GM18508 (cell line): ENCODE results near the gene SOBP.
"Not testable (repeated sequence)": the region's sequence is repeated elsewhere in the genome, so short reads cannot be mapped to it uniquely, and the experiment has no call there.

ENCODE experiments used
- ATAC-seq: cut with Tn5 transposase; IDR thresholded peaks from one replicate; pipeline ENCODE4 v1.9.1; 2021; ENCODE audit warnings: moderate number of reproducible peaks; ENCODE audit not compliant: insufficient read depth, unreplicated experiment

The SOBP gene

DNA sequence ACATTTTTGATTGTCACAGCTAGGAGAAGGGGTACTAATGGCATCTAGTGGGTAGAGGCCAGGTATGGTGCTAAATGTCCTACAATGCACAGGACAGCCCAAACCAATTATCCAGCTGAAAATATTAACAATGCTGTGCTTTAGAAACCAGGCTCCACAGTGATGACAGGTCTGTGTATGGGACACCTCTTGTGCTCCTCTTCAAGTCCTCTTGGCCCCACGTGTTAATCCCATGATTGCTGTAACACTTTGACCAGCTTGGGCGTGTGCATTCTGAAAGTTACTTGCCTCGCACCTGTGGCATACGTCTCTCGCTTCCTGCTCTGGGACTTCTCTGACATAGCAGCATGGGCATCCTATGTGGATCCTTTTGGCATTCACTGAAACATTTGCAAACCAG lies 29.3 kb downstream of the SOBP start:
- ATAC-seq = not testable (repeated sequence)

DNA sequence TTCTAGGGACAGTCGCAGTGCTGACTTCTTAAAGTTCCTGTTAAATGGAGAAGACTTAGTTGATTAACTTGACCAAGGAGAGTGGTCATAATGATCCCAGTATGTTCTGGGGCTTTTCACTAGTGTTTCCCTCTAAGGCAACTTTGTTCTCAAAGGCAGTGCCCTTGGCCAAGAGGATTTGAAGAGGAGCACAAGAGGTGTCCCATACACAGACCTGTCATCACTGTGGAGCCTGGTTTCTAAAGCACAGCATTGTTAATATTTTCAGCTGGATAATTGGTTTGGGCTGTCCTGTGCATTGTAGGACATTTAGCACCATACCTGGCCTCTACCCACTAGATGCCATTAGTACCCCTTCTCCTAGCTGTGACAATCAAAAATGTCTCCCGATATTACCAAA lies 30.8 kb downstream of the SOBP start:
- ATAC-seq = not testable (repeated sequence)

DNA sequence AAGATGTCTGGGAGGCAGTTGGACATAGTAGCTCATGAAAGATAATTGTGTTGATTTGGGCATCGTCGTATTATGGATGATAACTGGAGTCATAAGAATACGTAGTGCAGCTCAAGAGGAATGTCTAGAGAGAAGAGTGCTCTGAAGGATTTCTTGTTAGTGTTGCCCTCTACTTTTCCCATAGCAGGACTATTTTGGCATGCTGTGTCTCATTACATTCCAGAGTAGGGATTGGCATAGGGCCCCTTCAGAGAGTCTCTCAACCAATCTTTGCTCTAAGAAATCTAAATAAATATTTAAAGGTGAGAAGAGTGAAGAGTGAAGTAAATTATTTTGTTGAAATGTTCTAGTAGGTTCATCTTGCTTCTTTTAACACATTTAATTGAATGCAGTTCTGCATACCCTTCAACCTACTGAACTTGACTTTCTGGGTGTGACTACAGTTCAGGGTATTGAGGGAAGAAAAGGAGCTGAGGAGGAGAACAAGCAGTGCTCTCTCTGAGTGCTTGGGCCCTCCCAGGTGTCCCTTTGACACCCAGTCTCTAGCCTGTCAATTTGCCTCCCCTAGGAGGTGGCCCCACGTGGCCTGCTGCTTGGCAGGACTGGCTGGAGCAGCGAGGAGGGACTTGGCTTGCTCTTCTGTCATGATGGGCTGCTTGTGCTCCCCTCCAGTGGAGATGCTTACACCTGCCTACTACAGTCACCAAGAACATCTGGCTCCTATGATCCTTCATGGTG lies 33.3 kb downstream of the SOBP start:
- ATAC-seq = no peak

DNA sequence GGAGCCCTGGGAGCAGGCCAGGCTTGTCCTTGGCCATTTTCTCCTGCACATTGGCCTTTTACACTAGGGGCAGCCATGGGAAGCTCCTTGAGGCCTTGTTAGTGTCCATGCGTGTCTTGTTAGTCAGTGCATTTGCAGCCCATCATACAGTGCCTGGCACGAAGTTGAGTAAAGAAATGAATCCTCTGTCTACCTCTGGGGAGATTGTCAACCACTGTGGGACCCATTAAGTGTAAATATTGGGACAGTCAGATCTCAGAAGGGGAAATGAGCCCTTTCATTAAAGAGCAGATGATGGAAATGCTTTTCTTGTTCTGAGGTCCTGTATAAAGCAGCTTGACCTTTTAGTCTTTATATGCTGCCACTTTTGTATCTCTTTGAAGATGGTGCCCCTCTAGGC lies 33.9 kb downstream of the SOBP start:
- ATAC-seq = no peak

DNA sequence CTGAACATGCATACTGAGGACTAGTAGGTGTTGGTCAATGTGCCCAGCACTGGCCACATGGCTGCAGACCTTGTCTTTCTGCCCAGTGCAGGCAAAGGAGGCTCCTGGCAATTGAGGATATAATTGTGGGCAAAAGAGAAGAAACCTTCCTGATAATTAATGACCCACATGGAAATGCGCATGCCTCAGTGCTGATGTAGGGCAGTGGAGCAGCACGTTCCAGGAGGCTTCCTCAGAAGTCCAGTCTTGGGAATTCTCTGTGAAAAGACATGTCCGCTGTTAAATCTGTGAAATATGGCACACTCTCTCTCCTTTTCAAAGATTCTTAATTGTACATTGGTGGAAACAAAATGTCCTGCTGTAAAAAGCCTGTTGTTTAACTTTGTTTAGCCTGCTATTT lies 34.7 kb downstream of the SOBP start:
- no peak for ATAC-seq

DNA sequence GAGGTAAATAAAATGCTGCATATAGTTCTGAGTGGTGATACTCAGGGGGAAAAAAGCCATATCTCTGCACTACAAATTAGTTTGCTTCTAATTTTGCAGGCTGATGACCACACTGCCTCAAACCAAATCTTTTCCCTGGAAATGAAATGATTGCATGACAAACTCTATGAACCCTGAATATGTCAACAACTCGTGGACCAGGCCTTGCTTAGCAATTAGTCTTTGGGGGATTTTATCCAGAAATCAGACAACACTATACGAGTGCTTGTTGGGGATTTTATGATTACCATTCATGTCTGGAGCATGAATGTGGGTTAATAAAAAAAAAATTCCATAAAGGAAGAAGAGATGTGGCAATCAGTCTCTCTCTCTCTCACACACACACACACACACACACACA lies 42.0 kb downstream of the SOBP start:
- no peak for ATAC-seq

DNA sequence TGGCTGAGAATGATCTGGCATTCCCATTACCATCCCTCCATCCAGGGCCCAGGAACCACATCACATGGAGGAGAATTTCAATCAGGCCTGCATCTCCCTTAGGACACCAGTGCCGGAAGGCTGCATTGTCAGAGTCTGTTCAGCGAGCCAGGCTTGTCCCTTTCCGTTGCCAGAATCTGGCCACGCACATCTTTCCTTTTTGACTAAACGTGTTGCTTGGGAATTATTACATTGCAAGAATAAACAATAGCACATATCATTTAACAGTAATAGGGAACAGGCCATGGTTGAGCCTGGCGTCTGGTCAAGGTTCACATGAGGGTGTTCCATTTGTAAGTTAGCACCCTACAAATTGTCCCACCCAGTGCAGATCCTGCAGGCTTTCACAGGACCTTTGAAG lies 42.8 kb downstream of the SOBP start:
- no peak for ATAC-seq

DNA sequence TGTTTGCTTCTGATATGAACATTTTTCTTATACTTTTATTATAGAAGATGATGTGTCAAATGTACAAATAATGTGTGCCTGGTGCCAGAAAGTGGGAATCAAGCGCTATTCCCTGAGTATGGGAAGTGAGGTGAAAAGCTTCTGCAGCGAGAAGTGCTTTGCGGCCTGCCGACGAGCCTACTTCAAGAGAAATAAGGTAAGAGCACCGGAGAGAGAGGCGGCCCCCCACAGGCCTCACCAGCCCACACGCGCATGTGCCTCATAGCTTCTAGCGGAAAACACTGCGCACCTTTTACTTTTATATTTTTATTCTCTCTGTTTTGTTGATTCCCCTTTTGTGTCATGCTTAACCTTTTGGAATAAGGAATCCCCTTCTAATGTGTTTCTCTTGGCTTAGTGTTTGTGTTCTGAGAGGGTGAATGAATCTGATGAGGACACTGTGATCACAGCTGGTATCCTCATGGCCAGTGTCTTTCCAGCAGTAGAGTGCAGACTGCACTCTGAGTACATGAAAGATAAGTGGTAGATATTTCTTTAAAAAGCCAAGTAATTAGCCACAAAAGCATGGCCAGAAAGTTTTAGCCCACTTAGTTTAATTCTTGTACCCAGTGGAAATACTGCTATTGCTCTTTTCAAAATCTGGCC lies 43.6 kb downstream of the SOBP start:
- ATAC-seq = no peak

- ATAC-seq = no peak
Observed at GRCh38 chr6:107534571-107535141, 44.7 kb downstream of the SOBP start.

DNA sequence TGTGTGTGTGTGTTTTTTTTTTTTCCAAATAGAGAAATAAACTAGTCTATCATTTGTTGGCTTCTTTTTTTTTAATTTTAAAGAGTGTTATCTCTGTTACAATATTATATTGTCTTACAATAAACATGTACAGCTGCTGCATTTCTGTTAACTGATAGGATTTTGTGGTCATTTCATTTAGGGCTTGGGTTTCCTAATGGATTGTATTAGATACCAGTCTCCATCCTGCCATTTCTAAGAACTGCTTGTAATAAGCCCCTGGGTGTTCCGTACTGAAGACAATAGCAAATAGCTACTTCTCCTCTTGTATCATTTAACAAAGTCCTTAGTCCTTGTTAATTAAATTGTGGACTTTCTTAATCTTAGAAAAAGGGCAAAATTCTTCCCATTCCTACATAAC lies 45.7 kb downstream of the SOBP start:
- no peak for ATAC-seq

- ATAC-seq = no peak
Observed at GRCh38 chr6:107536180-107536961, 46.5 kb downstream of the SOBP start.

DNA sequence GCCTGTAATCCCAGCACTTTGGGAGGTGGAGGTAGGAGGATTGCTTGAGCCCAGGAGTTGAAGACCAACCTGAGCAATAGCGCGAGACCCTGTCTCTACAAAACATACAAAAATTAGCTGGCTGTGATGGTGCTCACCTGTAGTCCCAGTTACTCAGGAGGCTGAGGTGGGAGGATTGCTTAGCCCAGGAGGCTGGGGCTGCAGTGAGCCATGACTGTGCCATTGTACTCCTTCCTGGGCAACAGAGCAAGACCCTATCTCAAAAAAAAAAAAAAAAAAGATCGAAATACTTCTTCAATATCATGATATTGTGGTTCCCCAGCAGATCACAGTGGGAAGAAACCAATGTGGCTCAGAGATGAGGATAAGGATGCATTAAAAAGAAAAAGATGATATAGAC lies 47.6 kb downstream of the SOBP start:
- no peak for ATAC-seq

DNA sequence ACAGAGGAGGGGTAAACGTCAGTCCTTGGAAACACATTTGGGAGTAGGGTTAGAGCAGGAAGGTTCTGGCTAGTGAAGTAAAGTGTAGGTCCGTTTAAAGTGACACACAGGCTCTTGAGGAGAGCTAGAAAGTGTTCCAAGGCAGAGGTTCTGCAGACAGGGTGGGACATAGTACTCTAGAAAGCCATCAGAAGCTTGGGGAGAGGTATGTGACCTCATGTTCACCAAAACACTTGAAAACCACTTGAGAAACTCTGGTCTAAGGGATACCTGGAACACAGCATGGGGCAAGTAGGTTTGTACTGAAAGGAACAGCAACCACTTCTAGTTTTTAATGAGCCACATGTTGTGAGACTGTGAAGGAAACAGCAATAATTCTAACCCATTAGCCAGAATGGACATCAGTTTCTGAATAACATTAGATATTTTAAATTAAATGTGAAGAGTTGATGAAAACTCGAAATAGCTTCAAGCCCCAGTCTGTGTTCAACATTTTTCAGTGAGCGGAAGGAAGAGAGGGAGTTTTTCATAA lies 49.0 kb downstream of the SOBP start:
- ATAC-seq = no peak

GRCh38 chr6:107539409-107539808 lies 49.5 kb downstream of the SOBP start:
- ATAC-seq = no peak

DNA sequence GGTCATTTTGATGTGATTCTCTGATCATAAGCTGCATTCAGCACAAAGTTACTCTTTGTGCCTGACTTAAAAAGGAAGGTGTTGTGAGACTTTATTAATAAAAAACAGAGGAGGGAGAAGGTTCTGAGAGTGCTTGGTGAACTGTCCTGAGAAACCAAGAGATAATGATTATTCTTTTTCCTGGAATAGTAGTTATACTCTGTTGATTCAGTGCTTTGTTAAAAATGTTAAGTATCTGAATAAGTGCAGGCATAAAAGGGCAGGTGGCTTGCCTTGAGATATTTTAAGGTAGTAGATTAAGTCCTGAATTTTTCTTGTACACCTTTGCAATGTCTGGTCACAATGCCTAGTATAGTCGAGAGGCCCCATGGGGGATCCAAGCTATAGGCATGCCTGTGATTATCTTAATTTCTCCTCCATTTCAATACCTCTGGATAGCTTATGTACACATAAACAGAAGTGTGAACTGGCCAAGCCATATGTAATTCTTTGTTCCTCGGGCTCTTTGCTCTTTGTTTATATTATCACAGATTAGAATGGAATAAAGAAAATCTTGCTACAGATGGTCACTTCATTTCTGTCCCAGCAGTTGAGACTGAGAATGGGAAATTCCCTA lies 50.0 kb downstream of the SOBP start:
- no peak for ATAC-seq

GRCh38 chr6:107540465-107540857 lies 50.5 kb downstream of the SOBP start:
- ATAC-seq = no peak

- ATAC-seq = no peak
Observed at GRCh38 chr6:107542192-107542668, 52.3 kb downstream of the SOBP start.

DNA sequence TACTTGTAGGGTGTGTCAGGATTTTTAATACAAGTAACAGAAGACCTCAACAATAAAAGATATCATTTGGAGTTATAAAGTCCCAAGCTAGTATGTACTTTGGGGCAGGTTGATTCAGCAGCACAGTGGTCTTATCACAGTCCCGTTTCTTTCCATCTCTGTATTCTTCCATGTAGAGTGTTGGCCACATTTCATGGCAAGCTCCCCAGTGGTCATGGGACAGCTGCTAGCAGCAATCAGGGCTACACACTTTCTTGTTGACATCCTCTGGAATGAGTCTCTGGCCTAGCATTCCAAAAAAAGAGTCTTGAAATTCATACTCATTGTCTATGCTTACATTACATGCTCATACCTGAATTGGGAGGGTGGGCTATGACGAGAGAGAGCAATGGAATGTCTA lies 53.2 kb downstream of the SOBP start:
- ATAC-seq = no peak

DNA sequence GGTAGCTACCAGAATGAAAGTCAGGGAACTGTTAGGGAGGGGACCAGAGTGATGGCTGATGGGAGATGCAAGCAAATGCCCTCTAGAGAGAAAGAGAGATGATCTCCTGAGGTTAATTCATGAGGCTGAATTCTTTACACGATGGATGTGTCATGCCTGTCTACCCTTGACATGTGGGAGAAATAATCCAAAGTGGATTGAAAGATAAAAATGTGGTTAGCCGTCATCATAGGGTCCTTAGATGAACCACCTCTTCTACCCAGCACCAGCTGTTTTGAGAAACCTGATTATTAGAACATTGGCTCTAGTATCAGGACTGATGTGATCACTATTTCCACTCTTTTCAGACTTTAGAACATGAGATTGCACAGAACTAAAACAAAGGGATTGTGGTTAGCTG lies 53.6 kb downstream of the SOBP start:
- no peak for ATAC-seq

DNA sequence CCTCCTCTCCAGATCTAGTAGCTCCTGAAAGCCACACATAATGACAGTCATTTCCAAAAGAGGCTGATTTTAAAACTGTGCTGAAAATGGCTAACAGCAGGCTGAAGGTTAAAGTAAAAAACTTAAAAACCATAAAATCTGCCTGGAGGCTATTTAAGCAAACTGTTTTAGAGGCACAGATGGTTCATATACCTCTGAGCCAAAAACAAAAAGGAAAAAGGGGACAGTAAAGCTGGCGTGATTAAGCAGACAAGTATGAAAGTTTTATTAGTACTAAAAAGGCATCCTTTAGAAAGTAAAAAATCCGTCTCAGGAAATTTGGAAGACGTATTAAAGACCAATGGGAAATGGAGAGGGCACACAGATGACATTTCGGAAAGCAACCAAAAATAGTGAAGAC lies 55.8 kb downstream of the SOBP start:
- no peak for ATAC-seq
